ENCODE results near the gene PLCB2.

The PLCB2 gene

DNA sequence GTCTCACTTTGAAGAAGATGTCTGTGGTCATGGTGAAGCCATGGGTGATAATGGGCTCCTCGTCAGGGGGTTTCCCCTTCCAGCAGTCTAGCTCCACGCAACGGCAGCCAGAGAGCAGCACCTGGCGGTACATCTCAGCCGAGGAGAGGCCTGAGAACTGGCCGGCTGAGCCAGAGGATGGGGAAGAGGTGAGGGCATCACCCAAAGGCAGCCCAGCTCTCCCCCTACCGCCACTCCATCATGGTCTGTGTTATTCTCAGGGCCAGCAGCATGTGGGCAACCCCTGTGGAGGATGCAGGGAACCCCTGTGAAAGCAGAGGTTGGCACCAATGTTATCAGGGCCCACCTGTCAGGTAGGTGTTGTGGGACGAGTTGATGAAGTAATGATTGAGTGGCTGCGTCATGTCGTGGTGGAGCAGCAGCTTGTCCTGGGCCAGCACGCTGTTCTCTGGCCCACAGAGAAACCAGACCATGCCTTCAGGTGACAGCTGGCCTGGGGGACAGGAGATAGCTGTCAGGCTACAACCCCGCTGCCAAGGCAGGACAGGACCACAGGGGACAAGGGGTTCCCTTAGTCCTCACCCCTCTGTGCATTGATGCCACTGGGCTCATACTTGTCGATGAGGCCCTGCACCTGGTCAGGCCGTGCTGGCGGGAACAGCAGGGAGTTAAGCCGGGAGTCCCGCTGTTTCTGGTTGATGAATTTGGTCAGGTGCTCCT lies 9.4 kb downstream of the PLCB2 start:
- CTCF ChIA-PET, result interaction anchor here (0.6 to 1.1 kb wide), 2 partner anchors 10 to 23 kb away, joined by 3 to 4 read pairs; no protein-coding TSS in a partner anchor
- no peaks in the 10 kb centered on the region for H3K9me3 ChIP-seq (ENCODE audit: control insufficient read depth, insufficient read depth, low read depth, low read length)
- no peak overlapping the region for H3K27ac ChIP-seq (ENCODE audit: extremely low read depth, low read depth, low read length)
- TF ChIP-seq ZNF558 (tag by site-specific recombination; IDR thresholded peaks at IDR 0.05) (no peak), ZNF555 (tag by site-specific recombination; conservative IDR thresholded peaks at IDR 0.05) (no peak)
- POLR2A ChIA-PET, result no interaction called here
- H3K4me1 ChIP-seq (ENCODE audit: control insufficient read depth, insufficient read depth, low read length), result no peaks in the 10 kb centered on the region
- no peaks in the 10 kb centered on the region for H3K36me3 ChIP-seq (ENCODE audit: control insufficient read depth in 2 of 2, insufficient read depth in 1 of 2, low read length in 2 of 2)
- H3K4me3 ChIP-seq (ENCODE audit: low read depth, low read length), result no peak overlapping the region

DNA sequence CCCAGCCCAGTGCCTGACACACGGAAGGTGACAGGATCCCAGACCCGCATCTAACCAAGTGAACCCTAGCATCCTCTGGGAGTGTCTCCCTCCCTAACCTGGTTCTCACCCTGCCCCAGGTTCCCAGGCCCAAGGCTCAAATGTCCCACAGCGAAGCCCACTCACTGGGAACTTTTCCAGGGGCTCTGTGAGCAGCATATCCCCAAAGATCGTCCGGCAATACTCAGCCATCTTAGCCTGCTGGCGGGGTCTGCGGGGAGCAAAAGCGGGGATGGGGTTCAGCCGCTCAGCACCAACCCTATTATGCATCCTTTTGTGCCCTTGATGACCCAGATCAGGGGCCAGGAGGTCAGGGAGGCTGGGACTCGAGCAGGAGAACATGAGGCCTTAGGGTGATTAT lies 10.4 kb downstream of the PLCB2 start:
- ChIA-PET CTCF (interaction anchor here (1.0 kb wide), 1 partner anchor 18 kb away, joined by 3 read pairs; no protein-coding TSS in a partner anchor), POLR2A (no interaction called here)
- Histone ChIP-seq H3K4me1 (ENCODE audit: control insufficient read depth, insufficient read depth, low read length) (no peaks in the 10 kb centered on the region), H3K9me3 (ENCODE audit: control insufficient read depth, insufficient read depth, low read depth, low read length) (no peaks in the 10 kb centered on the region), H3K36me3 (ENCODE audit: control insufficient read depth in 2 of 2, insufficient read depth in 1 of 2, low read length in 2 of 2) (no peaks in the 10 kb centered on the region), H3K4me3 (ENCODE audit: low read depth, low read length) (no peak overlapping the region), H3K27ac (ENCODE audit: extremely low read depth, low read depth, low read length) (no peak overlapping the region)
- no peak for TF ChIP-seq TRIM28 (IDR thresholded peaks at IDR 0.05; ENCODE audit: borderline replicate concordance, low read length)
- TF ChIP-seq, protein P1, sequence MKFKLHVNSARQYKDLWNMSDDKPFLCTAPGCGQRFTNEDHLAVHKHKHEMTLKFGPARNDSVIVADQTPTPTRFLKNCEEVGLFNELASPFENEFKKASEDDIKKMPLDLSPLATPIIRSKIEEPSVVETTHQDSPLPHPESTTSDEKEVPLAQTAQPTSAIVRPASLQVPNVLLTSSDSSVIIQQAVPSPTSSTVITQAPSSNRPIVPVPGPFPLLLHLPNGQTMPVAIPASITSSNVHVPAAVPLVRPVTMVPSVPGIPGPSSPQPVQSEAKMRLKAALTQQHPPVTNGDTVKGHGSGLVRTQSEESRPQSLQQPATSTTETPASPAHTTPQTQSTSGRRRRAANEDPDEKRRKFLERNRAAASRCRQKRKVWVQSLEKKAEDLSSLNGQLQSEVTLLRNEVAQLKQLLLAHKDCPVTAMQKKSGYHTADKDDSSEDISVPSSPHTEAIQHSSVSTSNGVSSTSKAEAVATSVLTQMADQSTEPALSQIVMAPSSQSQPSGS (tag by site-specific recombination; IDR thresholded peaks at IDR 0.05; ENCODE audit: low read depth), result no peak
- no peak for TF ChIP-seq ZNF112 (tag by site-specific recombination; IDR thresholded peaks at IDR 0.05)
- TF ChIP-seq, protein P2, sequence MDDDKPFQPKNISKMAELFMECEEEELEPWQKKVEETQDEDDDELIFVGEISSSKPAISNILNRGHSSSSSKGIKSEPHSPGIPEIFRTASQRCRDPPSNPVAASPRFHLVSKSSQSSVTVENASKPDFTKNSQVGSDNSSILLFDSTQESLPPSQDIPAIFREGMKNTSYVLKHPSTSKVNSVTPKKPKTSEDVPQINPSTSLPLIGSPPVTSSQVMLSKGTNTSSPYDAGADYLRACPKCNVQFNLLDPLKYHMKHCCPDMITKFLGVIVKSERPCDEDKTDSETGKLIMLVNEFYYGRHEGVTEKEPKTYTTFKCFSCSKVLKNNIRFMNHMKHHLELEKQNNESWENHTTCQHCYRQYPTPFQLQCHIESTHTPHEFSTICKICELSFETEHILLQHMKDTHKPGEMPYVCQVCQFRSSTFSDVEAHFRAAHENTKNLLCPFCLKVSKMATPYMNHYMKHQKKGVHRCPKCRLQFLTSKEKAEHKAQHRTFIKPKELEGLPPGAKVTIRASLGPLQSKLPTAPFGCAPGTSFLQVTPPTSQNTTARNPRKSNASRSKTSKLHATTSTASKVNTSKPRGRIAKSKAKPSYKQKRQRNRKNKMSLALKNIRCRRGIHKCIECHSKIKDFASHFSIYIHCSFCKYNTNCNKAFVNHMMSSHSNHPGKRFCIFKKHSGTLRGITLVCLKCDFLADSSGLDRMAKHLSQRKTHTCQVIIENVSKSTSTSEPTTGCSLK (tag by site-specific recombination; IDR thresholded peaks at IDR 0.05), result no peak
- no peak for TF ChIP-seq ZNF10 (tag by site-specific recombination; IDR thresholded peaks at IDR 0.05)
- TF ChIP-seq ZNF433 (tag by site-specific recombination; IDR thresholded peaks at IDR 0.05; ENCODE audit: low read depth), result no peak
- no peak for TF ChIP-seq ZNF600 (tag by site-specific recombination; IDR thresholded peaks at IDR 0.05)
- no peak for TF ChIP-seq ZFP3 (tag by site-specific recombination; IDR thresholded peaks at IDR 0.05; ENCODE audit: low read depth)
- no peak for TF ChIP-seq ZNF768 (tag by site-specific recombination; IDR thresholded peaks at IDR 0.05)
- no peak for TF ChIP-seq SETDB1 (IDR thresholded peaks at IDR 0.05; ENCODE audit: insufficient read length, low read length)
- TF ChIP-seq ZNF76 (tag by site-specific recombination; IDR thresholded peaks at IDR 0.05; ENCODE audit: borderline replicate concordance, low read depth), result no peak
- TF ChIP-seq ZNF654 (tag by site-specific recombination; IDR thresholded peaks at IDR 0.05; ENCODE audit: low read depth), result no peak

DNA sequence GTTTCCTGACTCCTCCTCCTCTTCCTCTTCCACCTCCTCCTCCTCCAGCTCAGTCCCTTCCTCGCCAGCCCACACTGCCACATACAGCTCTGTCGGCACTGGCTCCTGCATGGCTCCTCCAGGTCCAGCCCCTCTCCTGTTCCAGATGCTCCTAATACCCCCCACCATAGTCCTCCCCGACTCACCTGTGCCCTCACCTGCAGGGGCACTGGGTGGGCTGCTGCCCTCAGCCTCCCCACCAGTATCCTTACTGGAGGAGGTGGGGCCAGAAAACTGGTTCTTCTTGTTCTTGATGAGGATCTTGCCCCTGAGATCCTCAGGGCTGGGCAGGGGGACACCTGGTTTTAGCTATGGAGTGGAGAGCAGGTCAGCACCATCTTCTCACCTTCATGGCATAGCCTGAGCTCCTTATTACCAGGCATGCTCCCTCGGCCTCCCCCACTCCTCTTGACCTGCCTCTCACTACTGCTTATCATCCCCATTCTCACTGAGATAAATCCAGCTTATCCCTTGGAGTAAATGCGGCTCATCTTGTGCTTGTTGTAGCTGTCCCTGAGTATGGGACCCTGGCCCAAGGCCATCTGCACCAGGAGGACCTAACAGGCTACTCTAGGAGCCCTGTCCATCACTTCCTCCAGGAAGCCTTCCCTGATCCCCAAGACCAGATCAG lies 11.0 kb downstream of the PLCB2 start:
- TF ChIP-seq EGR2 (tag by site-specific recombination; IDR thresholded peaks at IDR 0.05; ENCODE audit: low read depth), result peak; percentile 38; the same call in 1 of the 2 replicates
- no peak for TF ChIP-seq KLF7 (tag by site-specific recombination; IDR thresholded peaks at IDR 0.05; ENCODE audit: borderline replicate concordance)
- TF ChIP-seq ZFHX2 (tag by site-specific recombination; conservative IDR thresholded peaks at IDR 0.05), result peak; percentile 32; the same call in 1 of the 2 replicates
- H3K27ac ChIP-seq (ENCODE audit: extremely low read depth, low read depth, low read length), result no peak overlapping the region
- H3K36me3 ChIP-seq (ENCODE audit: control insufficient read depth in 2 of 2, insufficient read depth in 1 of 2, low read length in 2 of 2), result no peaks in the 10 kb centered on the region
- H3K4me1 ChIP-seq (ENCODE audit: control insufficient read depth, insufficient read depth, low read length), result no peaks in the 10 kb centered on the region
- ChIA-PET POLR2A (no interaction called here), CTCF (interaction anchor here (0.7 to 1.0 kb wide), 4 partner anchors 13 to 23 kb away, joined by 3 to 4 read pairs (median 3); no protein-coding TSS in a partner anchor)
- no peaks in the 10 kb centered on the region for H3K9me3 ChIP-seq (ENCODE audit: control insufficient read depth, insufficient read depth, low read depth, low read length)
- no peak overlapping the region for H3K4me3 ChIP-seq (ENCODE audit: low read depth, low read length)
